Transverse colon (tissue), 4 donors: Measurements from ENCODE around the gene TTC23L.

ENCODE experiments used
- POLR2A ChIP-seq: fragments of 450-650 bp; IDR thresholded peaks from one replicate; pipeline ENCODE4 v1.6.1; 2016; ENCODE audit warnings: antibody characterized with exemption, mild to moderate bottlenecking, moderate library complexity
- POLR2AphosphoS5 ChIP-seq, 3 donors: sonication (generic); formaldehyde crosslinking; IDR thresholded peaks; one replicate each; pipeline ENCODE4 v1.6.1; 2016; ENCODE audit warnings: antibody characterized with exemption in 3 of 3
- TF ChIP-seq, protein P1 (sequence below), 5 experiments: fragments of 200-600 bp in 3 of 5; fragments of 450-650 bp in 2 of 5; sonication (generic) in 3 of 5; IDR thresholded peaks; 1 replicate in 2 of 5; 2 replicates in 3 of 5; pipeline ENCODE4 v1.5.1; 2016 to 2017; ENCODE audit warnings: antibody characterized with exemption in 5 of 5, inconsistent platforms in 3 of 5, mild to moderate bottlenecking in 2 of 5, moderate library complexity in 1 of 5

DNA sequence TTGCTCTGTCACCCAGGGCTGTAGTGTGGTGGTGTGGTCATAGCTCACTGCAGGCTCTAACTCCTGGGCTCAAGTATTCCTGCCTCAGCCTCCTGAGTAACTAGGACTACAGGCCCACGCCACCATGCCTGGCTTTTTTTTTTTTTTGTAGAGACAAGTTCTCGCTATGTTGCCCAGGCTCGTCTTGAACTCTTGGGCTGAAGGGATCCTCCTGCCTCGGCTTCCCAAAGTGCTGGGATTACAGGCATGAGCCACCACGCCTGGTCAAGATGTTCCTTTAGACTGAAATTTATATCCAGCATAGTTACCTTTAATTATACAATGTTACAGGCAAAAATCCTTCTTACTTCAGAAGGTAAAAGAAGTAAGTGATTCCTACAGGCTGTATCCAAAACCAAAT is 88.8 kb downstream of the TTC23L start:
- TF ChIP-seq, protein P1, sequence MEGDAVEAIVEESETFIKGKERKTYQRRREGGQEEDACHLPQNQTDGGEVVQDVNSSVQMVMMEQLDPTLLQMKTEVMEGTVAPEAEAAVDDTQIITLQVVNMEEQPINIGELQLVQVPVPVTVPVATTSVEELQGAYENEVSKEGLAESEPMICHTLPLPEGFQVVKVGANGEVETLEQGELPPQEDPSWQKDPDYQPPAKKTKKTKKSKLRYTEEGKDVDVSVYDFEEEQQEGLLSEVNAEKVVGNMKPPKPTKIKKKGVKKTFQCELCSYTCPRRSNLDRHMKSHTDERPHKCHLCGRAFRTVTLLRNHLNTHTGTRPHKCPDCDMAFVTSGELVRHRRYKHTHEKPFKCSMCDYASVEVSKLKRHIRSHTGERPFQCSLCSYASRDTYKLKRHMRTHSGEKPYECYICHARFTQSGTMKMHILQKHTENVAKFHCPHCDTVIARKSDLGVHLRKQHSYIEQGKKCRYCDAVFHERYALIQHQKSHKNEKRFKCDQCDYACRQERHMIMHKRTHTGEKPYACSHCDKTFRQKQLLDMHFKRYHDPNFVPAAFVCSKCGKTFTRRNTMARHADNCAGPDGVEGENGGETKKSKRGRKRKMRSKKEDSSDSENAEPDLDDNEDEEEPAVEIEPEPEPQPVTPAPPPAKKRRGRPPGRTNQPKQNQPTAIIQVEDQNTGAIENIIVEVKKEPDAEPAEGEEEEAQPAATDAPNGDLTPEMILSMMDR (IDR thresholded peaks at IDR 0.05), result no peak
- TF ChIP-seq POLR2AphosphoS5 (IDR thresholded peaks at IDR 0.05) (no peak), POLR2A (no peak)
